Pulmonary artery endothelial cell (primary cell): ENCODE results near the gene GPC6. TPM values are rescaled to one million over a fixed set of nuclear protein-coding genes. Genes with fewer than 3 reads are reported as not detected.

Experiments
- DNase-seq: peaks from one replicate; pipeline ENCODE4 v3.0.0-alpha.2; 2011; ENCODE audit warnings: low read depth, low spot score
- total RNA-seq: library from RNA; depleted of rRNA; stranded (reverse); fragments of >200 nt; gene quantifications from 2 replicates; pipeline ENCODE4 v1.2.3, GENCODE V29; 2014

Gene GPC6
- total RNA-seq, 1 donor from 2014 or later: under 0.01 TPM

DNA sequence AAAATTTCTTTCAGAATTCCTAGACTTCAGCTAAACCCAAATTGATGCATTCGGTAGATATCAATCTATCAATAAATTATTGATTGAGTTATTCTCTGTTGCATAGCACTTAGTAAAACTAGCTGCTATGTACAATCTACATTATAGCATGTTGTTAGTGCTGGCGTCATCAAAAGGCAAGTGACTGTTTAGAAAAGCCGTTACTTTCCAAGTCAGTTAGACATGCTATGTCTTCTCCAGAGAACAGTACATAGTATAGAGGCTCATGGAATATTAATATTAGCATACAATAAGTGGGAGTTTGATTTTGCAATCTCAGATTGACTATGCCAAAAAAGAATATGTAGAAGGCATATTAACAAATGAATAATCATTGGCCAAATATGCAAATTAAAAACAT lies 1087.3 kb downstream of the GPC6 start:
- no peak for DNase-seq

DNA sequence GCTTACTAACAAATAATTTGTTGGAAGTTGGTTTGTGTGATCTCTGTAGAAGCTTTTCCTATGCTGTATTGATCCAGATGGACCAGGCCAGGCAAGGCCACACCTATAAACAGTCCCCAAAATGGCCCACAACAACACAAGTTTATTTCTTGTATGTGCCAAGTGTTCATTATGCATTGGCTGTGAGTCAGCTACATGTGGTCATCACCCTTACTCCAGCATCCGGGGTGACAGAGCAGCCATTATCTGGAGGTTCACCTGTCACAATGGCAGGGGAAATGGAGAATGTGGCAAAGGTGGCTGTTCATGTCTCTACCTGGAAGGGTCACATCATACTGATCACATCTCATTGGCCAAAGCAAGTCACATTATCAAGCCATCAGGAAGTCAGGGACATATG lies 1088.6 kb downstream of the GPC6 start:
- DNase-seq: no peak

DNA sequence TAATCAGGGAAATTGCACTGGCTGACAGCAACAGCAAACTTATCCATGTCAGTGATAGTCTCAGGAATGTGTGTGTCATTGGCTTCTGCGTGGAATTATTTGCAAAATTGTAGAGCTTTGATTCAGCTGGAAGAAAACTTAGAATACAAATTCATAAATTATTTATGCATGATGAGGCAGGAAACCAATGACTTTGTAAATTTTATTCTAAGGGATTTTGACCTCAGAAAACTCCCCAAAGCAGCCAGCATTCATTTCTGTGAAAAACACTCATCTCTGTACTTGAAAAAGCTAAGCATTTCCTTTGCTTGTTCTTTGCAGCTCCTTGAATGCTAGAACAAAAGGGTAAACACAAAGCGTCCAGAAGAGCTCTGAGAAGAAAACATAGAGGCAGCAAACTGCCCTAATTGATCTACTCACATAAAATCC lies 1090.5 kb downstream of the GPC6 start:
- DNase-seq: no peak

DNA sequence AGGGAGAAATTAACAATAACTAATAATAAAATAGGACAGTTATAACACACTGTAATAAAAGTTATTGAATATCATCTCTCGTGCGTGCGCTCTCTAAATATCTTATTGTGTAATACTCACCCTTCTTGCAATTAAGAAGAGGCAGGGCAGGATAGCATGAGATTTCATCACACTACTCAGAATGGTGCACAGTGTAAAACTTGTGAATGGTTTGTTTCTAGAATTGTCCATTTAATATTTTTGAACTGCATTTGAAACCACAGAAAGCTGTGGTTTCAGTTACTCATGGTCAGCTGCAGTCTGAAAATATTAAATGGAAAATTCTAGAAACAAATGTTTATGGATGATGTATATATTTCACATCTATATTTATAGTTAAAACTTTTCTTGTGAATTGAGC lies 1091.8 kb downstream of the GPC6 start:
- DNase-seq: no peak

DNA sequence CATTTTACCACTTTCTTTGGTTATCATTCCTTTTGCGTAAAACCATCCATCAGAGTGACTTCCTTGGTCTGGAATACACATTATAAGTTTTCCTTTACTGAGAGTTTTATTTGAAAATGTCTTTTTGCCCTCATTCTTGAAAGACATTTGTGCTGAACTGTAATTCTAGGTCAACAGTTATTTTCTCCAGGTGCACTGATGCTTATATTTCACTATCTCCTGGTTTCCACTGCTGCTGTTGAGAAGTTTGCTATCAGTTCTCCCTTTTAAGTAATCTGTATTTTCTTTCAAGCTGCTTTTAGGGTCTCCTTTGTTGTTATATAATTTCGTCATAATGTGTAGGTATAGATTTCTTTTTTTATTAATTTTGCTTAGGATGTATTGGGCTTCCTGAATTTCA lies 1092.9 kb downstream of the GPC6 start:
- no peak for DNase-seq

DNA sequence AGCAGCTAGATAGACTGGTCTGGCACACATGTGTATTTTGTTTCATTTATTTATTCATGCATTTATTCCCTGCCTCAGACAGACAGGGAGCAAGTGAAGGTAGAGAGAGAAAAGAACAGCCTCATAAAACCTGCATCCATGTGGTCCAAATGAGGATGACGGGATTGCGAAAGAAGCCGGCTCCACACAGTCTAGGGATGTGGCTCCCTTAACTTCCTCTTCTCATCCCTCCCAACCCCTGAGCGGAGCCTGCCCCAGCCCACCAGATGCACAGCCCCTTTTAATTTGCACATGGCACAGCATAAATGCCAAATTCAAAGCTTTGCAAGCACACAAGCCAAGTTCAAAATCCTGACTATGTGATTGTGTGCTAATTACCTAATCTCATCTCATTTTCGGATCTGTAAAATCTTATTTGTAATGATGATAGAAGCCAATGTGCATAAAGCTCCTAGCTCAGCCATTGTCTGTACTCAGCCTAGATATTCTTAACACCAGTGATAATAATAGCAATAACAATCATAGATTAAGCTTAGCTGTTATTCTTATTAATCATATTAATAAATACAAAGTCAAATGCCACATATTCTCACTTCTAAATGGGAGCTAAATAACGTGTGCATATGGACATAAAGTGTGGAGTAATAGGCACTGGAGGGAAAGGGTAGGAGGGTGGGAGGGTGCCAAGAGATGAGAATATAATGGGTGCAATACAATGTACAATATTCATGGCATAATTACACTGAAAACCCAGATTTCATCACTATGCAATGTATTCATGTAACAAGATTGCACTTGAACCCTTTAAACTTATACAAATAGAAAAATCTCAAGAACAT lies 1096.5 kb downstream of the GPC6 start:
- DNase-seq: no peak

DNA sequence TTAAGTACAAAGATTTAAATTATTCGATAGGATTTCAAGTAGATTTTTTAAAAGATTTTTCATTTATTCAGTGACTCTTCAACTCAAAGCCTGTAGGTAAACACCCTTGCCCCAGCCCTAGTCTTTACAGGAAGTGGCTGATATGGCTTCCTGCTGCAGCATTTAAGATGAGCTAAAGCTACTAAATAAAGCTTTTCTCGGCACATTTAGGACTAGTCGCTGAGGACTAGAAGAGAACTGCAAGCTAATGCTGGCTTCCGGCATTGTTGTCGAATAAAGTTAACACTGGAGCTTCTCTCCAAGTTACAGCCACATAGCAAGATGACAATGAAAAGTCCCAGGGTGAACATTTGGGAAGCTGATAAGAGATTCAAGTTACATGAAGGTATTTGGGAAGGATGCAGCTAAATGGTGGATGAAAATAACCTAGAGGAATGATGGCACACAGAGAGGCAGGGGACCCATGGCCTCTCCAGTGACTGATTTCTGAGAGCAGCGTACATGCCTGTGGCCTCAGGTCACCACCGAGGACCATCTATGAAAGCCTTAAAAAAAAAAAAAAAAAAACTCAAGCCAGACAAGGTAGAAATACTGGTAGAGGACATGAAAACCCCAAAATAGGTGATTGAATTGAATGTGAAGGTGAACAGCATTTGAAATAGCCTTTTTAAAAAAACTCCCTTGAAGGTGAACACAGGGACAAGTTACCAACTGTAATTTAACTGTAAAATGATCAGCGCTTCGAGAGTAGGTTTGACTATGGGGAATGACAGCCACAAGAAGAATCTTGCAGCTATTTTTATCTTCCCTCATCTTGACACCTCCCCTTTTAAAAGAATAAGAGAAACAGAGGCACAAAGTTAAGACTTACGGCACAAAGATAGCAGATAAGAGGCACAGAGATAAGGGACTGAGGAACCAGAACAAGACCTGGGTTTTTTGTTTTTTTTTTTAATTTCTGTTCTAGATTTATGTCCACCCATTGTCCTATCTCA lies 1097.5 kb downstream of the GPC6 start:
- no peak for DNase-seq

DNA sequence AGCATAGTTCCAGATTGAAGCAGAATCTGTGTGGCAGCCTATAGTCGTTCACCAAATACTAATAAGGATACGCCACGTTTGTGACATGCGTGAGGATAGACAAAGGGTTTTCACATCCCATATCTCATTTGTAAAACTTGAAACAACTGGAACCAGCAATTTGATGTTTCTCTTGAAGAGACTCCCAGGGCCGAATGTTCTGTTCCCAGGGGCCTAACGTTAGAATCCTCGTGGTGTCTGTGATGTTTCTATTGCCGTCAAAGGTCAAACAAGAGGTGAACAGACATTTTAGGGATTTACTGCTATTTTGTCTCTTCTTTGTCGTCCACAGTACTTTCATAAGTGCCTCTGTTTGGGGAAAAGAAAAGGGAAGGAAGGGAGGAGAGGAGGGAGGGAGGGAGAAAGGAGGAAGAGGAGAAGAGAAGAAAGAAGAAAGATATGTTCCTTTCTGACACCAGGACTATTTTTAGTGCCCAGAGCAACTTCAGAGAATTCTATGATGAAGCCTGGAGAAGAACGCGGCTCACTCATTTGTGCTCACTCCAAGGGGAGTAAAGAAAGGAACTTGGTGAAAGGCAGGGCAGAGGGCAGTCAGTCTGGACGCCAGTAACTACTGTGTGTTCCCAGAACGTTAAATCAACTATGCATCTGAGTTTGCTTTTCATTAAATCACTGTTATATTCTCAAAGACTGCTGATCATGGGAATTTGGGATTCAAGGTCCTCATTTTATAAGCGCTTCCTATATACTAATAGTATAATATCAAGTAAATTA lies 1098.3 kb downstream of the GPC6 start:
- DNase-seq: no peak

DNA sequence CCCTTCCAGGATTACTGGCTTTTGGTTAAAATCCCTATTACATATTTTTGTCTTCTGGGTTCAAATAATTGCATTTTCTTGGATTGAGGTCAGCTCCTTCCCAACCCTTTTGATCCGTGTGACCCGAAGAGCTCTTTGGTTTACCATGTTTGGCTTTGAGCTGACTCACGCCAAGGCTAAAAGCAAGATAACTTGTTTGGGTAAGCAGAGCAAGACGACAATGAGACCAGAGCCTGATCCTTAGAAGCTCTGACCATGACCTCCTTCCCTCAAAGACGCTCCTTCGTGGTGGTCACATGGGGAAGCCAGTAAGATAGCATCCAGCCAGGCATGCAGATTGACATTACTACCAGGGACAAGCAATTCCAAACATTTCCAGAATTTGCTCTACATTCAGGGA lies 1099.0 kb downstream of the GPC6 start:
- DNase-seq: no peak

DNA sequence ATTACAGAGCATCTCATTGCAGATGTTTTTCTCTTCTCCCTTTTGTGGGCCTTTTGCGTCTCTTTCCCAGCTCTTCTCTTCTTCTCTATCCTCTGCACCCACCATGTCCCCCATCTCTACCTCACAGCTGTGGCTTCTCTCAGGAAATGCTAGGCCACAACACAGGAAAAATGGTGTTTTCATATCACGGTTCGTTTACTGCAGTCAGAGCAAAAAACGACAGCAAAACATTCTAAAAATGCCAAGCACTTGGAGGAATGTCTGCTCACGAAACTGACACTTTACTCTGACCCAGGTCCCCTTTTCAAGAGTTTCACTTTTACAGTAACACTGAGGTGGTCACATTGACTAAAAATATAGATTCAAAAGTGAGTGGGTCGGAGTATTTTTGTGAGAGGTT lies 1100.7 kb downstream of the GPC6 start:
- DNase-seq: no peak

DNA sequence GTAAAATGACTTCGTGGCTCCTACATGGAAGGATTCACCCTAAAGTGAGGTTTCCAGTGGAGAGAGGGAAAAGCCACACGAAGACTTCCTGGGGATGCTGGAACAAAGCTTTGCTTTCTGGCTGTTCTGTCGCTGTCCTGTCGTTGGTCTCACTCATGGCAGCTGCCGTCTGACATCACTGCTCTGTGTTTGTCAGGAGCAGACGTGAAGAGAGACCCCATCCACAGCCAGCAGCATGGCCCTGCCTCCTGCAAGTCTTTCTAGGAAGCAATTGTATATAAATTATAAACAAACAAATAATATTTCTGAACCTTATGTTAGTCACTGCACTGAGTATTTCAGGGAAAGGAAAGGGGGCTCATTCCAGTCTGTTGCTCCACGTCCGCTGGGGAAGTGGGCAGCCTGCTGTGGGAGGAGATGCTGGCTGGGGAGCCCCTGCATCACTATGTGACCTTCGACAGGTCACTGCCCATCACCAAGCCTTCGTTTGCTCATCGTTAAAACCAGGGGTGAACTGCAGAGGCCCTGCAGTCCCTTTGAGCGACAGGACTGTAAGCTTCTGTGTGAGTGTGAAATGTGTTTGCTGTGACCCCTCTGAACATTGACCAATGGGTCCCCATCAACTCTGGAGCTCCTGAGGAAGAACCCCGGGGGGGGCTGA lies 1101.9 kb downstream of the GPC6 start:
- DNase-seq: no peak

DNA sequence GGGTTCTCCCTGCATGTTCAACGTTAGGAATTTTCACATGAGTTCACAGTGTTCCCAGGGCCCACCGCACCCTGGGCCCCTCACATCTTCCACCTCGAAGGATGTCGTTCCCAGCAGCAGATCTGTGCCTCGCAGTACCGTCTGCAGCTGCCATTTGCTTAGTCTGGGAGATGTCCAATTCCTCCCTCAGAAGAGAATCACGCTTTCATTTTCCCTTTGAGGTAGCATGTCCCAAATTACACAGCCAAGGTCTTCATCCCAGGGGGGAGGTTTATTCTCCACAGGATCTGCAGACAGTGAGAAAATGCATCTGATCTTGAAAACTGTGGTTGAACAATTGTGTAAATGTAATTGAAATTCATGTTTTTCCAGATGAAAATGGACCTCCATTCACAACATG lies 1102.7 kb downstream of the GPC6 start:
- no peak for DNase-seq

DNA sequence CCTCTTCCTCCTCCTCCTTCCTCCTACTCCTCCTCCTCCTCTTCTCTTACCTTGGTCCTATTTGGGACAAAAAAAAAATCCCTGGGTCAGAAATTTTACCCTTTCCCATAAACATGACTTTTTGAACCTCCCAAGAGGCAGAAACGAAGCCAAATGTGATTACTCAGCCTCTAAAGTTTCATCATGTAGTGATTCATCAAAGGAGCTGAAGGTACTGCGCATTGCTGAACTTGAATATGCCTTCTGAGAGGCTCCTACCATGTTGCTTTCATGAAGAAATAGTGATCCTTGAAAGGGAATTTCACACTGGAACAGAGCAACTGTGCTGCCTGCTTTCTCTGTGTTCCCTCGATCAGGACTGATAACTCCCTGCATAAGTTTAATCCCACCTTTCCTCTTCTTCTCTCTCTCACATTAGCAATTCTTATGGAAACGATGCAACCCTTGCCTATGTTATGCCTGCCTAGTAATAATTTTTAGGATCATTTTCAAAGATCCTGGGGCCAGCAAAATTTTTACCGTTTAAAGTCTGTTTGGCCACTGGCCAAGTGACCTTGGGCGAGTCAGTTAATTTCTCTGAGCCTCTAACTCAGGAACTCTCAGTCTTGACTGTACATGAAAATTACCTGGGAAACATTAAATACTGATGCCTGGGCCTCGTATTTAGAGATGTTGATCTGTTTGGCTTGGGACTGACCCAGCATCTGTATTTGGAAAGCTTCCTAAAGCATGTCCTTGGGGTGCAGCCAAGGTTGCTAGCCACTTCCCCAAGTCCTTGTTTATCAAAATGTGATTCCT lies 1103.3 kb downstream of the GPC6 start:
- DNase-seq: no peak

DNA sequence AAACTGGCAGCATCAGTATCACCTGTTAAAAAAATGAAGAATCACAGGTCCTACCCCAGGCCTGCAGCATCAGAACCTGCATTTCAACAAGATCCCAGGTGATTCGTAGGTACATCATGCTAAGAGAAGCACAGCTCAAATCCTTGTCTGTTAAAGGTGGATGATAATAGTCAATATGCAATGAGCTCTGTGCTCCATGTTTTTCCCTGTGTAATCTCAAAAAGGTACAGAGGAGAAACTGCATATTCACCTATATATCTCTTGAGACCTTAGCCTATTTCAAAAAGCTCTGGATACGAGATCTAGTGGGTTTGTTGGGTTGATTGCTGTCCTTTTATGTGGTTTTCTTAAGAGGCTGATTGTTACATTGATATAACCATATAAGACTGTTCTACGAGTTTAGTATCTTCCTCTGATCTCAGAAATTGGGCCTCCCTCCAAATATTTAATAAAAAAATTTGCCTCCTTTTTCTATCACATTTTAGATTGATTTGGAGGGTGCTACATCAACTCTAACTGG lies 1104.0 kb downstream of the GPC6 start:
- DNase-seq: no peak

DNA sequence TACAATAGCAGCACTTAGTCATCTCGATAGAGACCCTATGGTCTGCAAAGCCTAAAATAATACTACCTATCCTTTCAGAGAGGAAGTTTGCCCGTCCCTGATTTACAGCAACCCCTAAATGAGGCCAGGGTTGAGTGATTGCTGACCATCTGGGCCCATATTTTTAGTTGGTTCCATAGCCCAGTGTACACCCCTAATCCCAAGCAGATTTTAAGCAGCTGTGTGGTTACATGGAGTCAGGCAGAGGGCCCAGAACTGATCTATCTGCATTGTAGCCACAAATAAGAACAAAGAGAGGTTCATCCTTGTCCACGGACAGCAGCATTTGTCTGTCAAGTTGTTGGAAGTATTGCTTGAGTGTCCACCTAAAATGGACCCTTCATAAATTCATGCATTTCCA lies 1104.7 kb downstream of the GPC6 start:
- DNase-seq: no peak

DNA sequence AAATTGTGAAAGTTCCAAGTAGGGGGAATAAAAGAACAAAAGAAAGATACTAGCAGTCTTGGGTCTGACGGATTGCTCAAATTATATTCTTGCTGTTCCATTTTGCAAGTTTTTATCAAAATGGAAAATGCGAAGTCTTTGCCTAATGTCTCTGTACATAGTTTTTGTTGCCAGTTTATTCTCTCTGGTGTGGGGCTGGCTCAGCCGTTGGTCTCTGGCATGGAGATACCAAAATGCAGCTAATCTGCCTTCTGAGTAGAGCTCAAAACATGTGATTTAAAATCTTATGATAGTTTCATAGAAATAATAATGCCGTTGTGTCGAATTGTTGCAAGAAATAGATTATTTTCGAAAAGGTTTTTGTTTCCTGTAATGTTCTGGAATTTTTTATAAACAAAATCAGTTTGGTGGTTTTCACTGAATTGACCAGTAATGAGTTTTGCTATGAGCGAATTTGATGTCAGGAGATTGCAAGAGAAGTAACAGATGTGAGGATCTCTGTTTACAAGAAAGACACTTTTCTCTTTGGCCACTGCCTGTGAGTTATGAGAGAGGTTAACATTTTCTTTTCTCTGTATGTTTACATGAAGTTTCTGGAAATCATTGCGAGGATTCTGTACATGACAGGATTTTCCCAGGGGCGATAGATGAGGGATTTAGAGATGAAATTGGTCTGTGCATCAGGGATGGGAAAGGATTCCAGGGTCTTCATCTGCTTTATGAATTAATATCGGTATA lies 1105.9 kb downstream of the GPC6 start:
- no peak for DNase-seq

DNA sequence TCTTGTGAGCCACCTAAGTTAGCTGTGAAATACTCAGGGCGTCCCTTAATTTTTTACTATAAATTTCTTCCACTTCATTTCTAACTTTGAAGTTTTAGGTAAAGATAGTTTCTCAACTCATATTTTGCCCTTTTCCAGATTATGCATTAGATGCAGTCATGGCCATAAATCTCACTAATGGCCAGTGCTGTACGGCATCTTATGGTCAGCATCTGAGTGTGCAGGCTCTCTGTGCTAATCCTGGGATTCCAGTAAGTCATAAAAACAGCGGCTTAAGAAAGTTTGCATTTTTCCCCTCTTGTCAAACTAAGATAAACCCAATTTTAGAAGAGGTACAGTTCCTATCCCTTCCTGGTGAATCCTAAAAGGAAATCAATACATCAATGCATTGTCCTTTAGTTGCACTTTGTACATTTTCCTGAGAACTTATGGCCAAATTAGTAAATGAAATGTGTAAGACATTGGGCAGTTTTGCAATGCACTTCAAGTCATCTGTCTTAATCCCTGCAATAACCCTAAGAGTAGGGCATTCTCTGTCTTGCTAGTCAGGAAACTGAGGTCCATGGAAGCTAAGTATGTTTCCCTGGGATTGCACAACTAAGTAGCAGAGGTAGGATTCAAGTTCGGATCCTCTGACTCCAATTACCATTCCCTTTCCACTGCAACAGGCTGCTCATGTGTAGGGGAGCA lies 1106.7 kb downstream of the GPC6 start:
- no peak for DNase-seq

DNA sequence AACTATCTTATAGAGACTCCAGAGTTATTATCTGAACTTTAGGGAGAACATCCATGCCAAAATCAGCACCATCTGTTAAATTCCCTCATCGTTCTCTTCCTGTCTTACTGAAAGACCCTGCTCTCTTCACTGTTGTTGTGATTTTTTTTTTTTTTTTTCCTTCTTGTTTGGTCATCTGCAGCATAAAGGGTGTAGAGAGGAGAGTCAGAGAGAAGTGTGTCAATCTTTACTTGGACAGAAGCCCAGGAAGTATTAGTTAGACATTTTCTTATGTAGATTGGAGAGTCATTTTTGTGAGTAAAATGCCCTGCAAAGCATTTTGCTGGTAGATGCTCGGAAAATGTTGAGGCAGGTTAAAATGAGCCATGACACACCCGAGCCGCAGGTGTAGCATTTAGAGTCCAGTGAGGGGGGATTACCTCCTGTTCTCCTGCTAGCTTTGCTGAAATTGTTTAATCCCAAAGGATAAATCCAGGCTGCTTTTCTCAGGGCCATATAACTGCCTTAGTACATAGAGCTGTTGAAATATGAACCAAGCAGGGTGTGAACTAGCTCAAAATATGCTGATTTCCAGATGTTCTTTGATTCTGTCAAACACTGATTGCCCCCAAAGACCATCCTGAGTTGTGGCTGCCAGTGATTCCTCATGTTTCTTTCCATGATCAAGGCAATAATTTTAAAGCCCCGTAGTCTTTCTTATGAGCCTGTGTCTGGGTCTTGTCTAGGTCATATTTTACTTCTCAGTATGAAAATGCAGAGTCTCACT lies 1109.3 kb downstream of the GPC6 start:
- no peak for DNase-seq
